Kidney epithelial cell (primary cell): ENCODE results near the gene COX6B1. TPM values are rescaled to one million over a fixed set of nuclear protein-coding genes. Genes with fewer than 3 reads are reported as not detected.

Source experiments
- DNase-seq: peaks from one replicate; pipeline ENCODE4 v3.0.0-alpha.2; 2010; ENCODE audit warnings: low read depth
- H3K27me3 ChIP-seq: 2 replicates; pipeline ENCODE4 v1.6.0; 2011; ENCODE audit warnings: low read length; ENCODE audit not compliant: control insufficient read depth, insufficient read depth
- H3K36me3 ChIP-seq: 2 replicates; pipeline ENCODE4 v1.5.1; 2011; ENCODE audit warnings: low read length; ENCODE audit not compliant: control insufficient read depth, insufficient read depth
- H3K4me3 ChIP-seq: 2 replicates; pipeline ENCODE4 v1.5.1; 2011; ENCODE audit warnings: low read depth, mild to moderate bottlenecking, control low read depth, low read length
- total RNA-seq: library from RNA; depleted of rRNA; stranded (reverse); fragments of >200 nt; gene quantifications from 2 replicates; pipeline ENCODE4 v1.2.3, GENCODE V29; 2015
- TF ChIP-seq, protein P1 (sequence below): IDR thresholded peaks from 2 replicates; pipeline ENCODE4 v1.5.1; 2011; ENCODE audit warnings: mild to moderate bottlenecking, moderate library complexity, low read length, control low read depth, inconsistent platforms; ENCODE audit not compliant: insufficient read depth, poor library complexity, severe bottlenecking

Gene COX6B1
- total RNA-seq, 1 donor from 2014 or later, result 569 TPM

DNA sequence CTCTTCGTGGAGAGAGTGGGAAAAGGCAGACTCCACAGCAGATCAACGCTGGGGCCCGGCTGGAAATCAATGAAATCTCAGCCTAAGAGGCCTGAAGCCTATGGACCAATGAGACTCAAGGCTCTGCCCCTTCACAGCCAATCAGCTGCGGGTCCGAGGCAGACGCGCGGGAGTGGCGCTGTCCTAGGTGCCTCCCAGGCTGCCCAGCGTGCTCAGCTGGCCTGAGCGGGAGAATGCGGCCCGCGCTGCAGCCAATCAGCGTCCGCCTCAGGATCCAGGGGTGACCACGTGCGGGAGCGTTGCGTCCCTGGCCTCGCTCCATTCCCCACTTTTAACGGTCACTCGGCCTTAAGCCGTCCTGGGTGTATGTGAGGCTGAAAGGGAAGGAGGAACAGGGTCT, 56.1 kb downstream of the COX6B1 start, which contains the start of gene ZBTB32:
Gene ZBTB32, plus strand, starts transcription at position 341 of the 400 bp plus-strand sequence. CDS start 10,069 bp downstream, outside the sequence.
- no peaks in the 10 kb centered on the region for H3K36me3 ChIP-seq
- no peak for DNase-seq
- TF ChIP-seq, protein P1, sequence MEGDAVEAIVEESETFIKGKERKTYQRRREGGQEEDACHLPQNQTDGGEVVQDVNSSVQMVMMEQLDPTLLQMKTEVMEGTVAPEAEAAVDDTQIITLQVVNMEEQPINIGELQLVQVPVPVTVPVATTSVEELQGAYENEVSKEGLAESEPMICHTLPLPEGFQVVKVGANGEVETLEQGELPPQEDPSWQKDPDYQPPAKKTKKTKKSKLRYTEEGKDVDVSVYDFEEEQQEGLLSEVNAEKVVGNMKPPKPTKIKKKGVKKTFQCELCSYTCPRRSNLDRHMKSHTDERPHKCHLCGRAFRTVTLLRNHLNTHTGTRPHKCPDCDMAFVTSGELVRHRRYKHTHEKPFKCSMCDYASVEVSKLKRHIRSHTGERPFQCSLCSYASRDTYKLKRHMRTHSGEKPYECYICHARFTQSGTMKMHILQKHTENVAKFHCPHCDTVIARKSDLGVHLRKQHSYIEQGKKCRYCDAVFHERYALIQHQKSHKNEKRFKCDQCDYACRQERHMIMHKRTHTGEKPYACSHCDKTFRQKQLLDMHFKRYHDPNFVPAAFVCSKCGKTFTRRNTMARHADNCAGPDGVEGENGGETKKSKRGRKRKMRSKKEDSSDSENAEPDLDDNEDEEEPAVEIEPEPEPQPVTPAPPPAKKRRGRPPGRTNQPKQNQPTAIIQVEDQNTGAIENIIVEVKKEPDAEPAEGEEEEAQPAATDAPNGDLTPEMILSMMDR, result no peak
- no peak within 1 kb of the TSS for H3K4me3 ChIP-seq
- H3K27me3 ChIP-seq, result peaks cover 4% of the 10 kb centered on the region

Other genes starting within 250 kb of the COX6B1 start
- gene FFAR2, start 200.1 kb upstream of the COX6B1 start, total RNA-seq, result not detected in 2 replicates
- gene KRTDAP, start 157.9 kb upstream of the COX6B1 start, total RNA-seq, result not detected in 2 replicates
- 219 and 266 TPM in 2 replicates for gene DMKN, start 134.7 kb upstream of the COX6B1 start, total RNA-seq
- gene SBSN, start 120.0 kb upstream of the COX6B1 start, total RNA-seq, result not detected in 2 replicates
- gene GAPDHS, start 114.9 kb upstream of the COX6B1 start, total RNA-seq, result not detected in 2 replicates
- 160 and 166 TPM in 2 replicates for gene TMEM147, start 102.7 kb upstream of the COX6B1 start, total RNA-seq
- gene ATP4A, start 84.7 kb upstream of the COX6B1 start, total RNA-seq, result not detected in 2 replicates
- not detected in 2 replicates for gene PMIS2, start 62.1 kb upstream of the COX6B1 start, total RNA-seq
- 12.3 and 14.1 TPM in 2 replicates for gene HAUS5, start 35.6 kb upstream of the COX6B1 start, total RNA-seq
- gene RBM42, start 19.3 kb upstream of the COX6B1 start, total RNA-seq, result 115 and 121 TPM in 2 replicates
- not detected in 2 replicates for gene ETV2, start 6.6 kb upstream of the COX6B1 start, total RNA-seq
- not detected in 2 replicates for gene UPK1A, start 18.2 kb downstream of the COX6B1 start, total RNA-seq
- gene ZBTB32, start 56.2 kb downstream of the COX6B1 start, total RNA-seq, result not detected in 2 replicates
- 18.4 and 31.8 TPM in 2 replicates for gene KMT2B, start 69.7 kb downstream of the COX6B1 start, total RNA-seq
- 1.9 and 8.8 TPM in 2 replicates for gene IGFLR1, start 94.1 kb downstream of the COX6B1 start, total RNA-seq
- 15.5 and 17.6 TPM in 2 replicates for gene U2AF1L4, start 97.1 kb downstream of the COX6B1 start, total RNA-seq
- 46.8 and 59.7 TPM in 2 replicates for gene PSENEN, start 97.3 kb downstream of the COX6B1 start, total RNA-seq
- gene LIN37, start 100.3 kb downstream of the COX6B1 start, total RNA-seq, result 15.1 and 22.0 TPM in 2 replicates
- 0.17 and 0.82 TPM in 2 replicates for gene HSPB6, start 108.7 kb downstream of the COX6B1 start, total RNA-seq
- gene PROSER3, start 109.9 kb downstream of the COX6B1 start, total RNA-seq, result 6.1 and 13.0 TPM in 2 replicates
- 2.8 and 3.5 TPM in 2 replicates for gene ARHGAP33, start 127.2 kb downstream of the COX6B1 start, total RNA-seq
- not detected in 2 replicates for gene PRODH2, start 164.5 kb downstream of the COX6B1 start, total RNA-seq
- gene NPHS1, start 204.2 kb downstream of the COX6B1 start, total RNA-seq, result 0.68 and 0.92 TPM in 2 replicates
- 0.50 and 1.0 TPM in 2 replicates for gene KIRREL2, start 208.6 kb downstream of the COX6B1 start, total RNA-seq
- gene APLP1, start 220.3 kb downstream of the COX6B1 start, total RNA-seq, result 6.3 and 9.3 TPM in 2 replicates